A549 (cell line): ENCODE measurements around the gene FMO5. TPM values are rescaled to one million over a fixed set of nuclear protein-coding genes. Genes with fewer than 3 reads are reported as not detected.
"Not testable (repeated sequence)": the region's sequence is repeated elsewhere in the genome, so short reads cannot be mapped to it uniquely, and the experiment has no call there.

Source experiments
- ATAC-seq, 2 experiments: fragments of 200-7000 bp in 1 of 2; fragments of >200 bp in 1 of 2; cut with Nextera tagmentation in 1 of 2; cut with Tn5 transposase in 1 of 2; 3 replicates each; pipeline versions ENCODE4 v1.8.0 to v1.9.1; 2018 to 2020; ENCODE audit warnings: mild to moderate bottlenecking in 1 of 2, moderate library complexity in 1 of 2
- CTCF ChIA-PET: fragments of 300-600 bp; sonication (Branson Sonifier 250); formaldehyde crosslinking; extraction: SDS; loops from one replicate; lab custom pipeline; 2021; ENCODE audit warnings: antibody characterized with exemption, inconsistent platforms; lab: Yijun Ruan, JAX
- POLR2A ChIA-PET: fragments of 350-600 bp; formaldehyde crosslinking; extraction: SDS; loops from one replicate; lab custom pipeline; 2021; ENCODE audit warnings: antibody characterized with exemption, inconsistent platforms; lab: Yijun Ruan, JAX
- DNase-seq, 2 experiments: peaks; one replicate each; pipeline versions ENCODE4 v3.0.0 to v3.0.0-alpha.2; 2011 to 2016; ENCODE audit warnings: low read depth in 1 of 2, low spot score in 1 of 2
- FAIRE-seq: peaks from 2 replicates; lab custom pipeline; 2011; peaks lifted over from hg19 to GRCh38; lab: Jason Lieb, UNC
- H3K27ac ChIP-seq, 2 experiments: fragments of >200 bp; sonication (Bioruptor Twin); formaldehyde crosslinking; 3 replicates each; pipeline ENCODE4 v1.5.1; 2016 to 2017
- H3K4me1 ChIP-seq: fragments of >200 bp; sonication (Bioruptor Twin); formaldehyde crosslinking; 3 replicates; pipeline ENCODE4 v1.6.1; 2016
- H3K4me2 ChIP-seq: fragments of >200 bp; sonication (Bioruptor Twin); formaldehyde crosslinking; 3 replicates; pipeline ENCODE4 v1.6.1; 2016
- H3K4me3 ChIP-seq: fragments of >200 bp; sonication (Bioruptor Twin); formaldehyde crosslinking; 3 replicates; pipeline ENCODE4 v1.5.1; 2016
- H3K9me3 ChIP-seq: fragments of >200 bp; sonication (Bioruptor Twin); formaldehyde crosslinking; 3 replicates; pipeline ENCODE4 v1.6.1; 2016
- BCL3 ChIP-seq: fragments of >200 bp; sonication (Bioruptor Twin); formaldehyde crosslinking; IDR thresholded peaks from 3 replicates; pipeline ENCODE4 v1.6.1; 2016
- CBX2 ChIP-seq: fragments of 200-600 bp; sonication (generic); IDR thresholded peaks from 2 replicates; pipeline ENCODE4 v1.6.1; 2016; ENCODE audit warnings: low read depth, mild to moderate bottlenecking, borderline replicate concordance
- CBX8 ChIP-seq: fragments of 200-600 bp; sonication (generic); IDR thresholded peaks from 2 replicates; pipeline ENCODE4 v1.6.1; 2016
- CEBPB ChIP-seq, 2 experiments: fragments of >200 bp in 1 of 2; sonication (Bioruptor Twin) in 1 of 2; formaldehyde crosslinking in 1 of 2; IDR thresholded peaks; 2 replicates each; pipeline ENCODE4 v1.6.1; 2012 to 2016
- CHD4 ChIP-seq: fragments of 200-600 bp; sonication (generic); IDR thresholded peaks from 2 replicates; pipeline ENCODE4 v1.6.1; 2016; ENCODE audit warnings: antibody characterized with exemption, mild to moderate bottlenecking, borderline replicate concordance
- EHF ChIP-seq: fragments of 250-450 bp; sonication (Bioruptor Pico); IDR thresholded peaks from 2 replicates; pipeline ENCODE4 v1.5.0; 2020; ENCODE audit warnings: mild to moderate bottlenecking
- EP300 ChIP-seq, 2 experiments: fragments of >200 bp; sonication (Bioruptor Twin); formaldehyde crosslinking; IDR thresholded peaks; 2 replicates in 1 of 2; 3 replicates in 1 of 2; pipeline ENCODE4 v1.6.1; 2016 to 2017
- FOSB ChIP-seq: fragments of 250-450 bp; sonication (Bioruptor Pico); IDR thresholded peaks from 2 replicates; pipeline ENCODE4 v1.5.0; 2020; ENCODE audit warnings: mild to moderate bottlenecking, moderate library complexity
- HES2 ChIP-seq: fragments of >200 bp; sonication (Bioruptor Twin); formaldehyde crosslinking; IDR thresholded peaks from 2 replicates; pipeline ENCODE4 v1.6.1; 2016
- HOXB13 ChIP-seq: fragments of 250-450 bp; sonication (Bioruptor Pico); IDR thresholded peaks from 2 replicates; pipeline ENCODE4 v1.5.0; 2020; ENCODE audit warnings: low read depth, mild to moderate bottlenecking, moderate library complexity
- JUNB ChIP-seq: fragments of >200 bp; sonication (Bioruptor Twin); formaldehyde crosslinking; IDR thresholded peaks from 2 replicates; pipeline ENCODE4 v1.6.1; 2016
- MAX ChIP-seq: IDR thresholded peaks from 2 replicates; pipeline ENCODE4 v1.6.1; 2012
- NPAS2 ChIP-seq: fragments of 250-450 bp; sonication (Bioruptor Pico); IDR thresholded peaks from 2 replicates; pipeline ENCODE4 v1.8.0; 2022; ENCODE audit warnings: mild to moderate bottlenecking, moderate library complexity, borderline replicate concordance
- PBX3 ChIP-seq: IDR thresholded peaks from 2 replicates; pipeline ENCODE4 v1.6.1; 2012
- PHF8 ChIP-seq: fragments of 200-600 bp; sonication (generic); IDR thresholded peaks from 2 replicates; pipeline ENCODE4 v1.6.1; 2016; ENCODE audit warnings: low read depth, mild to moderate bottlenecking, antibody characterized with exemption, moderate library complexity, borderline replicate concordance
- POLR2AphosphoS2 ChIP-seq: conservative IDR thresholded peaks from 2 replicates; pipeline ENCODE4 v1.6.1; 2012; ENCODE audit warnings: low read length, improper control_type of control experiment, inconsistent platforms
- RARB ChIP-seq: fragments of 250-450 bp; sonication (Bioruptor Pico); IDR thresholded peaks from 2 replicates; pipeline ENCODE4 v1.8.0; 2021; ENCODE audit warnings: mild to moderate bottlenecking, moderate library complexity
- RFX5 ChIP-seq: fragments of 450-650 bp; IDR thresholded peaks from 2 replicates; pipeline ENCODE4 v1.7.1; 2014; ENCODE audit warnings: antibody characterized with exemption, mild to moderate bottlenecking, moderate library complexity
- SREBF2 ChIP-seq: fragments of 450-650 bp; IDR thresholded peaks from 2 replicates; pipeline ENCODE4 v1.6.1; 2014; ENCODE audit warnings: mild to moderate bottlenecking, moderate library complexity
- TP53 ChIP-seq: fragments of 250-450 bp; sonication (Bioruptor Pico); IDR thresholded peaks from 2 replicates; pipeline ENCODE4 v1.5.0; 2021; ENCODE audit warnings: mild to moderate bottlenecking, moderate library complexity
- ZSCAN20 ChIP-seq: fragments of 250-450 bp; sonication (Bioruptor Pico); IDR thresholded peaks from 2 replicates; pipeline ENCODE4 v1.8.0; 2022; ENCODE audit warnings: mild to moderate bottlenecking, moderate library complexity
- WGBS: methylation state at CpG from one replicate; pipeline ENCODE4 v1.1.6; 2017; ENCODE audit errors: missing lambda C conversion rate; 5-methylcytosine and 5-hydroxymethylcytosine counted together
- polyA plus RNA-seq, 4 experiments: library from polyadenylated mRNA; depleted of rRNA in 3 of 4; stranded (reverse); fragments of >200 nt; fragmentation: RNase III in 1 of 4; extraction: RNeasy Plus Mini Kit Qiagen cat#74134 plus additional on column Dnase treatment in 1 of 4; gene quantifications; 2 replicates in 3 of 4; 3 replicates in 1 of 4; pipeline ENCODE4 v1.2.3, GENCODE V29; 2011 to 2017

FMO5 gene
- polyA plus RNA-seq, 2 of the 4 experiments (the other 2 are of a cell fraction) = 0.37 to 3.4 TPM

GRCh38 chr1:147201786-147202185, 23.4 kb downstream of the FMO5 start:
- Histone ChIP-seq H3K9me3 (no peaks in the 10 kb centered on the region), H3K4me1 (no peaks in the 10 kb centered on the region), H3K4me2 (no peak overlapping the region), H3K4me3 (no peak overlapping the region), H3K27ac (no peak overlapping the region)
- TF ChIP-seq MAX (no peak), EHF (CRISPR knock-in tag) (no peak), PBX3 (no peak), CEBPB (IDR thresholded peaks at IDR 0.05) (no peak), PHF8 (no peak), TP53 (CRISPR knock-in tag) (no peak), HES2 (no peak), SREBF2 (no peak), POLR2AphosphoS2 (no peak), CHD4 (no peak), CBX2 (no peak), JUNB (no peak)
- ChIA-PET CTCF (interaction anchor here (1.1 kb wide), 1 partner anchor 41 kb away, joined by 3 read pairs; the partner anchor contains the start of gene CHD1L), POLR2A (no interaction called here)
- ATAC-seq (no peak), FAIRE-seq (no peak), DNase-seq (no peak)
- WGBS = 58% methylated on average over 1 of the region's 1 CpG

- ChIA-PET POLR2A (no interaction called here), CTCF (interaction anchor here (1.1 to 1.3 kb wide), 2 partner anchors 15 to 42 kb away, joined by 3 read pairs; partner anchors contain the start of gene CHD1L)
- ATAC-seq (no peak), DNase-seq (no peak), FAIRE-seq (no peak)
- Histone ChIP-seq H3K4me3 (no peak overlapping the region), H3K9me3 (no peaks in the 10 kb centered on the region), H3K4me2 (no peak overlapping the region), H3K27ac (no peak overlapping the region), H3K4me1 (no peaks in the 10 kb centered on the region)
- WGBS = 50% methylated on average over 4 of the region's 4 CpGs
- TF ChIP-seq POLR2AphosphoS2 = no peak
These were observed 23.9 kb downstream of the FMO5 start for GRCh38 chr1:147201276-147201675.

GRCh38 chr1:147197324-147197723, 27.8 kb downstream of the FMO5 start:
- H3K4me3 ChIP-seq, FAIRE-seq, H3K27ac ChIP-seq, H3K9me3 ChIP-seq, H3K4me1 ChIP-seq, DNase-seq, POLR2A ChIA-PET, H3K4me2 ChIP-seq, ATAC-seq, CTCF ChIA-PET: not testable (repeated sequence)
- whole genome bisulfite sequencing = 46% methylated on average over 3 of the region's 3 CpGs

GRCh38 chr1:147189514-147189913, 35.6 kb downstream of the FMO5 start:
- Histone ChIP-seq H3K4me2 (no peak overlapping the region), H3K4me3 (no peak overlapping the region), H3K4me1 (no peaks in the 10 kb centered on the region), H3K27ac (no peak overlapping the region), H3K9me3 (no peaks in the 10 kb centered on the region)
- ChIA-PET CTCF (interaction anchor here (1.1 to 1.8 kb wide), 2 partner anchors 52 to 54 kb away, joined by 3 to 7 read pairs; partner anchors contain the start of gene CHD1L), POLR2A (no interaction called here)
- FAIRE-seq (no peak), ATAC-seq (no peak), DNase-seq (no peak)
- TF ChIP-seq NPAS2 (no peak), FOSB (CRISPR knock-in tag) (no peak), RARB (CRISPR knock-in tag) (no peak), CBX8 (no peak), RFX5 (no peak), ZSCAN20 (CRISPR knock-in tag) (no peak), HOXB13 (CRISPR knock-in tag) (no peak), MAX (no peak), JUNB (no peak), BCL3 (no peak), CHD4 (no peak), EP300 (IDR thresholded peaks at IDR 0.05) (no peak)
- WGBS = 85% methylated on average over 2 of the region's 2 CpGs
